Left renal cortex interstitium (tissue), 4 donors: ENCODE results near the gene TBC1D22A. TPM values are rescaled to one million over a fixed set of nuclear protein-coding genes. Genes with fewer than 3 reads are reported as not detected.

Experiments
- DNase-seq, 4 donors: peaks; one replicate each; pipeline ENCODE4 v3.0.0-alpha.2; 2013; ENCODE audit warnings: low read depth in 4 of 4, low spot score in 2 of 4, missing footprints in 1 of 4
- polyA plus RNA-seq, 4 donors: library from polyadenylated mRNA; unstranded; fragments of 120-200 nt; gene quantifications; one replicate each; pipeline ENCODE4 v1.2.1, GENCODE V29; 2013; ENCODE audit not compliant: insufficient read length in 4 of 4

Gene TBC1D22A
- polyA plus RNA-seq, 4 donors: 17.1 to 19.2 (median 18.4) TPM

- no peak for DNase-seq
Observed at GRCh38 chr22:46945481-46945880, 183.0 kb downstream of the TBC1D22A start.

- DNase-seq: no peak
Observed at GRCh38 chr22:46946383-46946962, 184.0 kb downstream of the TBC1D22A start.

- no peak for DNase-seq
Observed at GRCh38 chr22:46947516-46948257, 185.2 kb downstream of the TBC1D22A start.

GRCh38 chr22:46948411-46949144 lies 186.1 kb downstream of the TBC1D22A start:
- DNase-seq: no peak

DNA sequence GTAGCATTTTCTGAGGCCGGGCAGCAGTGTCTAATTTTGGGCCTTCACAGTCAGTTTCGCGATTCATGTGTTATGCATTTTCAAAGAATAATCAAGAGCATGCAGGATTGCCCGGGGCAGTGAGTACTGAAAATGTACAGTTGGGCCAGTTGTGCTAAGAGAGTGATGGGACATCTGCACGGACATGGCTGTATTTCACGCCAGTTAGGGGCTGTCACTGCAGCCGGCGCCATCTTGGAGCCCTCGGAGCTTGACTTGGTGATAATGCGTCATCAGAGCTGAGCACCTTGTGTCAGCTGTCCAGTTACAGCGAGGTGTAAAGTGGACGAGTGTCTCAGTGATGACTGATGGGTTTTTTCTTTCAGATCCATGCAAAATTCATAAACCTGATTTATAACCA lies 188.9 kb downstream of the TBC1D22A start:
- DNase-seq: no peak

- no peak for DNase-seq
Observed at GRCh38 chr22:46951973-46952372, 189.5 kb downstream of the TBC1D22A start.

GRCh38 chr22:46953968-46954765 lies 191.7 kb downstream of the TBC1D22A start:
- DNase-seq: no peak

DNA sequence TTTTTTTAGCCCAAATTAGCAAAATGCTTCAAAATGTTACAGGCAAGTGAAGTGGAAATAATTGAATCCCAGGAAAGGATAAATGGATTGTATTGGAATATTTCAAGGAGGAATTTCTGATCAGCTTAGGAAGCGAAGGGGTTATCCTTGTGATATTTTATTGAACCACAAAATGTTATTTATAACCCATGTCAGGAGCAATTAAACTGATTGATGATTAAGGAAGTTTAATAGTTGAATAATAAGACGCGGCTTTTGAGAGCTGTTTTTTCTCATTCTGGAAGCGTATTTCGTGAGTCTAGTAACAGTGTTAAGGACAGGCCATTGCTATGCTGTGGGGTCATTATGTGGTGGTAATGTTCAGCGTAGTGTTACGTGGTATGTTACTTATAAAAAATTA lies 192.3 kb downstream of the TBC1D22A start:
- DNase-seq: no peak

DNA sequence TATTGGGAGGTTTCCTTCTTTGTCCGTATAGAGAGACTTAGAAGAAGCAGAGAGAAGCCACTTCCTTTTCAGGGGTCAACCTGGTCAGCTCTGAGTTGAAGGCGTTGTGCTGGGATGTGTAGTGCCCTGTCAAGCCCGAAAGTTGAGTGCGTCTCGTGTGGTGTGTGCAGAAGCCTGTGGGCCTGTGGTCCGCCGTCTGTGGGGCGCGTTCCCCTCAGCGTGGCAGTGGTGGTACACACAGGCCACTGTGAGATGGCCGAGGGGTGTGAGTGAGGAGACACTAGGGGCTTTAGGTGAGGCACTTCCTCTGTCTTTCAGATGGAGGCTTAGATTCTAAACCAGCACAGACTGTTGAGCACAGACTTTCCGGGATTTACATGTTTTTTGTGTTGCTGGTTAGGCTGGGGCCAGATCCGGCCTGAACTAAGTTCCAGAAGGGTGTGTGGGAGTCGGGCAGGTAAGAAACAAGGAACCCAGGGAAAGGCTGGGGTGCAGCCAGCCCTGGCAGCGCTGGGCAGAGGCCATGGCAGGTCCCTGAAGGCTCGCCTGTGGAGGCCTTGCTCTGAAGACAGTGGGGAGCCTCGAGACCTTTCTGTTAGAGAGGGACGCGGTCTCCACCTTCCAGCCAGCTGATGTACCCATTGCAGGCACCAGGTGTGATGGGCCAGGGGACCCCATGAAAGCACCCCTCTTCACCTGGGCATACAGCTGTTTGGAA lies 194.2 kb downstream of the TBC1D22A start:
- no peak for DNase-seq

DNA sequence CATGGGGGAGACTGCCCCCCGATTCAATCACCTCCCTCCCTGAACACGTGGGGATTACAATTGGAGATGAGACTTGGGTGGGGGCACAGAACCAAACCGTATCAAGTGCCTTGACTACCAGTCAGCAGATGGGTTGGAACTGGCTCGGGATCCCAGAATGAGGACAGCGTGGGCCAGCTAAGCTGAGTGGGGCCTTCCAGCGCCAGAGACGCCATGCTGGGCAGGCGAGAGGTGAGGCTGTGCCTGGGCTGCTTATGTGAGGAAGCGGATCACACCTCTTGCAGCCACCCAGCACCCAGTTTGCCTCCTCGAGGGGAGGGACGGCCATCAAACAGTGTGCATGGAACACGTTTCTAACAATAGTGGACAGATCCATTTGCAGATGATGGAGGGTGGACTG lies 195.1 kb downstream of the TBC1D22A start:
- no peak for DNase-seq

GRCh38 chr22:46958191-46958590 lies 195.7 kb downstream of the TBC1D22A start:
- no peak for DNase-seq

GRCh38 chr22:46958658-46959057 lies 196.2 kb downstream of the TBC1D22A start:
- DNase-seq: no peak

DNA sequence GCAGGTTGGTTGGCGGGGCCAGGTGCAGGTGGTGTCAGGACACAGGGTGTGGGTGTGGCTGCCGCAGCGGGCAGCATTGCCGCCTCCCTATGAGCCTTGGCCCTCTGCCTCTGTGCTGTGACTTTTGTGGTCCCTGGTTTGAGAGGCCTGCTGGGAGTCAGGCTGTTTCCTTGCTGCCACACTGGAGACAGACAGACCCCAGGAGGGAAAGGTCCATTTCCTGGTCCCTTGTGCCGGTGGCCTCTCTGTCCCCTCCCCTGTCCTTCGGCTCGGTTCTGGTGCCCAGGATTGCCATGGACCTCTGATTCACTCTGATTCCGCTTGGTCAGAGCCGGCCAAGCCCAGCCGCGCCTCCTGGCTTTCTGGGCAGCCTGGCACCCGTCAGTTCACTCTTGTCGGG lies 196.9 kb downstream of the TBC1D22A start:
- DNase-seq: no peak

GRCh38 chr22:46961591-46962295 lies 199.3 kb downstream of the TBC1D22A start:
- no peak for DNase-seq

DNA sequence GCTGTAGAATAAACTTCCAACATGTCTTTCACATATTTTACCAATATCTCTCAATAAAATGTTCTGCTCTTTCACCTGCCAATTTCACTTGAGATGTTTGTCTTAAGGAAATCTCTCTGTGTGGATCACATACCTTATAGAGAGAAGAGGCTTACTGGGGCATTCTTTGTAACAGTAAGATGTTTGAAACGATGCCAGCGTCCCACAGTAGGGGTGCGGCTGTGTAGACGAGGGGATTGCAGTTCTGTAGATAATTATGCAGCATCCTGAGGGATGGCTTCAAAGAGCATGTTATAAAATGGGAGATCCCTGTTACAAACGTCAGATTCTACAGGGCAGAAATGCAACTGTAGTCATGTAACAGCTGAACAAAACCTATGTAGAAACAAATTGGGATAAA lies 200.0 kb downstream of the TBC1D22A start:
- no peak for DNase-seq

DNA sequence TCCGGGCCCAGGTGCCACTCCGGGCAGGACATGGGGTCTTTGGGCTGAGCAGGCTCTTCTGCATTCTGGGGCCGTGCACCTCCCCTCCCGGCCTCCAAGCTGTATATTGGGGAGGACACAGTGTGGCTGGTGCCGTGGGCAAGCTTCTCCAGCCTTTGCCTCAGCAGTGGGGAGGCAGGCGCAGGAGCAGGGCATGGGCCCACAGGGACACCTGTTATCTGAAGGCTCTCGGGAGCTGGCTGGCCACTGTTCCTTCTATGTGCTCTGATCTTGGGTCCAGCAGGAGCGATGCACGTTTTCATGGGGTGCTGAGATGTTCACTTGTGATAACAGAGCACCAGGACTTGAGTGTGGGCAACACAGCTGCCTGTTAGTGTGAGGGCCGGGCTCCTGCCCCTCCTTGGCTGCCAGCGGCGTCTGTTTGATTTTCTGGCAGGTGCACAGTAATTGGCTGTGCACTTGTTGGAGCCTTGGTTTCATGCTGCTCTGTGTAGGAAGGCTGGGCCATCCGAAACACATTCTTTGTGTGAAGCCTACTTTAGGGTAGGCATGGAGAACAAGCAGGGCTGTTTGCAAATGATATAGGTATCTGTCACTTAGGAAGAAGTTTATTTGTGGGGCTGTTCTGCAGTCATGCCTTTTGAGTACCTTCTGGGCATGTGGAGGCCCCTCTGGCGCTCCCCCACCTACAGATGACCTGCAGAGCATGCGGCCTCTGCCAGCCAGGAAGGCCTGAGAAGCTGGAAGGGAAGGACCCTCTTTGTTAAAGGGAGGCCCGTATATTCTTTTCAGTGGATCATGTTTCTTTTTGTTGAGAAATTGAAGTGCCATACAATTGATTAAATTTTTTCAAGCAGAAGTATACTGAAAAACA lies 201.5 kb downstream of the TBC1D22A start:
- DNase-seq: no peak

DNA sequence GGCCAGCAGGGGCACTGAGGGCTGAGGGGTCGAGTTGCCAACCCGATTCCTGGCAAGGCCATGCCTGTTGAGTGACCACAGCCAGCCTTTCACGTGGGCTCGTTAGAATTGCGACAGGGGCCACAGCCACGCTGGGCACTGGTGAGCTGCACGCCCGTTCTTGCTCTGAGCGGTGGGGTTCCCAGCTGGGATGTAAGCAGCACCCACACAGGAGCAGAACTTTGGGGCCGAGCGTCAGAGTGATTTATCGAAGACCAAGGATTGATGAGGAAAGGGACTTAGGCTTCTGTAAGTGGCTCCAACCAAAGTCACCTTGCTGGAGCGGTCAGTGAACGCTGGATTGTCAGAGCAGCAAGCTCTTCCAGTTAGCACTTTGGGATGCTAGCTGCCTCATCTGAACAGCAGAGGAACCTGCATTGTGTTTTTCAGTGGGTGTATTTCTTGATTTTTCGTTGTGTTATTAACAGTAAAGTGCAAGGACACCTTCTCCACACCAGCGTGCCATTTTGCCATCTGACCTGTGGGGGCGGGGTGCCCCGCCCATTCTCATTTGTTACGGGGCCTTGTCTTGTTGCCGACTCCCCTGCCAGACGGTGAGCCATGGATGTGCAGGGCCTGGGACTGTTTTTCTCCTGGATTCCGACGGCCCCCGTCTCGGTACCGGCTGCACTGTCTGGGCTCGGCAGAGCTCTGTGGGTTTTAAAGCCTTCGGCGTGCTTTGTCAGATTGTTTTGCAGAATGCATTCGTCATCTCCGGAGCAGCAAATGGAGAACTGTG lies 202.5 kb downstream of the TBC1D22A start:
- DNase-seq: no peak
